RPMI7951 (cell line): Measurements from ENCODE around the gene TRIM14. TPM values are rescaled to one million over a fixed set of nuclear protein-coding genes. Genes with fewer than 3 reads are reported as not detected.
"Not testable (repeated sequence)": the region's sequence is repeated elsewhere in the genome, so short reads cannot be mapped to it uniquely, and the experiment has no call there.

Experiments
- DNase-seq: peaks from one replicate; pipeline ENCODE4 v3.0.0-alpha.2; 2012; ENCODE audit warnings: low read depth
- total RNA-seq: library from RNA; depleted of rRNA; stranded (reverse); fragments of >200 nt; shearing (Covaris generic); gene quantifications from 2 replicates; pipeline ENCODE4 v1.2.3, GENCODE V29; 2014

TRIM14 gene
- total RNA-seq, 1 experiment from 2014 or later = 11.1 TPM

DNA sequence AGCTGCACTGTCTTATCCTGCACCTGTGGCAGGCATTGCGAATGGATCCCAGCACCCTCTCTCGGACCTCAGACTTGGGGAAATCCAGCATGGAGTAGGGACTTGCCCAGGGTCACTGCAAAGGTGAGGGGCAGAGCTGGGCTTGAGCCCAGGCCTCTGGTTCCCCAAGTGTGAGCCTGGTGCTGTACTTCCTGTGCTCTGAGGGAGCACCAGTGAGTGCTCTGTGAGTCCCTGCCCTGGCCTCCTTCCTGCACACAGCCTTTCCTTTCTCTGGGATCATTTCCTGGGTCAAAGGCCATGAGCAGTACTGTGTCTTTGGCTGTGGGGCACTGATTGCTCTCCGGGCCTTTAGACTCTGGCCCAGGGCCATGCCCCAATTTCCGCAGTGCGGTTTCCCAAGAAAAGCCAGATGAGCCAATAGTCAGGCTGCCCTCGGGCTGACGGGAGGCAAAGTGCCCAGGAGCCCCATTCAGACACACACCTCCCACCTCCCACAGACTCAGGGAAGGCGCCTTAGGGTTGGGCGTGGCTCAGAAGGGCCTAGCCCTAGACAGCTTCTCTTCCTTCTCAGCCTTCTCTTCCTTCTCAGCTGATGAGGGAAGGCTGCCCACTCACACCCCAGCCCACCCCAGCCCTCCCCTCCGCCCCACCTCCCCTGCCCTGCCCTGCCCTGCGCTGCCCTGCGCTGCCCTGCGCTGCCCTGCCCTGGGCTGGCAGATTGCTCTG lies 23.3 kb upstream of the TRIM14 start:
- peak; percentile 37 for DNase-seq

DNA sequence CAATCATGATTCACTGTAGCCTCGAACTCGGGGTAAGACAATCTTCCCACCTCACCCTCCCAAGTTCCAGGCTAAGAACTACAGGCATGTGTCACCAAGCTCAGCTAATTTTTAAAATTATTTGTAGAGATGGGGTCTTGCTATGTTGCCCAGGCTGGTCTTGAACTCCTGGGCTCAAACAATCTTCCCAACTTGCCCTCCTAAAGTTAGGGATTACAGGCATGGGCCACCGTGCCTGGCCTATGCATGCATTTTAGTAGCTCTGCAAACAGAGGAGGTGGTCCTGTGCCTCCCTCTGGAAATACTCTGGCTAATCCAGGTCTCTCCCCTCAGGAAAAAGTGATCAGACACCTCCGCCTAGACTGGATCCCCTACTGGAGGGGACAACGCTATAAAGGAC lies 21.5 kb upstream of the TRIM14 start:
- no peak for DNase-seq

DNA sequence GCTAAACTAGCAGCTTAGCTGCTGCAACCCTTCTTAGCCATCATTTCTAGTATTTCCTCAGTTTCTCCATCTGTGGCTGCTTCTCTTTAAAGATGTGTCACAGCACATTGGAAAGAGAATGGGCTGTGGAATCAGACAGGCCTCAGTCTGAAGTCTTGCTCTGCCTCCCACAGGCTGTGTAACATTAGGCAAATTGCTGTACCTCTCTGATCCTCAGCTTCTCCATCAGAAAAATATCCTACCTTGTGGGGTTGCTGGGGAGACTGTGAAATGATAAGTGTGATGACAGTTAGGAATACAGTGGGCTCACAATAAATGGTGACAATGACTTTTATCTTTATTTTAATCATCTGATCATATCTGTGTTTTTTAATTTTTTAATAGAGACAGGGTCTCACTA lies 17.5 kb upstream of the TRIM14 start:
- DNase-seq = no peak

DNA sequence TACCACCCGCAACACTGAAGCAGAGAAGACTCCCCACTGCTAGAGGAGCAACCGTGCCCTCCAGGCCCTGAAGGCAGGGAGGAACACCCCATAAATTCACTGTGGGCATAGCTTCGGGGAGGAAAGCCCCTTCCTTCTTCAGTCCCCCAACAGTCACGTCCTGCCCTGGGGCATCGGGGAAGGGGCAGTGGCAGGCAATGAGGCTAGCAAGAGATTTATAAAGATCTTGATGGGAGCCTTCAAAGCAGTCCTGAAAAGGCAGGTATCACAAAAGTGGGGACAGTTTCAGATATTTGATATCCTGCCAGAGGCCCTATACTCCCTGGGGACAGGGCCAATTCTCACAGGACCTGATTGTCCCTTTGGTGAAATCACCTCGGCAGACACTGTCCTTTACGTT lies 16.9 kb upstream of the TRIM14 start:
- no peak for DNase-seq

DNA sequence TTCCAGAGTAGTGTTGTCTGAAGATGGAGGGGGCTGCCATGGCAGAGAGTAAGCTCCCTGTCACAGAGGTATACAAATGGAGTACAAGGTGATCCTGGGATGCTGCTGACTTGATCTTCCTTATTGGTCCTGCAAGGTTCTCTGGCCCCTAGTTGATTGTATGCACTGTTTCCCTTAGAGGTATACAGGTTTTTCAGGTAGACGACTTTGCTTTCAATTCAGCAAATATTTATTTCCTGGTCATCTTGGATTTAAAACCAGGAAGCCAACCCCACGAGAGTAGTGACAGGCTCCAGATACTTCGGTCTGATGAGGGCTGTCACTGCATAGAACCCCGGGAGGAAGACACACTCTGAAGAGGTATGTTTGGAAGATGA lies 16.5 kb upstream of the TRIM14 start:
- DNase-seq = no peak

DNA sequence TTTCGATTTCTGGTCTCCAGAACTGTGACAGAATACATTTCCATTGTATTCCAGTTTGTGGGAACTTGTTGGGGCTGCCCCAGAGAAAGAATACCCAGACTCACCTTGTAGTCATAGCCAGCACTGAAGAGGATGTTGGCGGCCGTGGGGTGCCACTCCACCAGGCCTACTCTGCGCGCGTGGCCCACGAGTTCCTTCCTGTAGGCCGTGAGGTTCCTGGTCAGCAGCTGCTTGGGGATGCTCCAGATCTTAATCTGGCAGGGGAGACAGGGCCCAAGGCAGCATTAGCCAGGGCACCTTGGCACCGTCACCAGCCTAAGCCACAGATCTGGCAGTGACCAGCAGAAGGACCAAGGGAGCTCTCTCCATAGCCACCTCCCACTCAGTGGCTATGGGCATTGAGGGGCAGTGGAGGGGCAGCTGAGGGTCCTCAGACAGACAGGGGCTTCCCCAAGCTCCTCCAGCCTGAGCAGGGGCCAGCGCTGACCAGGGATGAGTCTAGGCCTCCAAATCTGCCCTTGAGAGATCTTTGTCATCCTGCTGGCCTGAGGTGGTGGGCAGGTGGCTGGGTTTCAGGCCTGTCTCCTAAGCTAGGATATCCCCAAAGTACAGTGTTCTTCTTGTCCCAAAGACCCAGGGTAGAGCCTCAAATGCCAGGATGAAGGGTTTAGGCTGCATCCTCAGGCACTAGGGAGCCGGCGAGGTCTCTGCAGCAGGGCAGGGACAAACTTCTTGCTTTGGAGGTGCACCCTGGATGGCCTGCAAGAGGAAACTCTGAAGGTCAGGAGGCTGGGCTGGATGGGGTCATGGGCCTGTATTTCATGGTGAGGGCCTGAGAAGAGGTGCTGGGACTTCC lies 15.9 kb upstream of the TRIM14 start:
- no peak for DNase-seq

DNA sequence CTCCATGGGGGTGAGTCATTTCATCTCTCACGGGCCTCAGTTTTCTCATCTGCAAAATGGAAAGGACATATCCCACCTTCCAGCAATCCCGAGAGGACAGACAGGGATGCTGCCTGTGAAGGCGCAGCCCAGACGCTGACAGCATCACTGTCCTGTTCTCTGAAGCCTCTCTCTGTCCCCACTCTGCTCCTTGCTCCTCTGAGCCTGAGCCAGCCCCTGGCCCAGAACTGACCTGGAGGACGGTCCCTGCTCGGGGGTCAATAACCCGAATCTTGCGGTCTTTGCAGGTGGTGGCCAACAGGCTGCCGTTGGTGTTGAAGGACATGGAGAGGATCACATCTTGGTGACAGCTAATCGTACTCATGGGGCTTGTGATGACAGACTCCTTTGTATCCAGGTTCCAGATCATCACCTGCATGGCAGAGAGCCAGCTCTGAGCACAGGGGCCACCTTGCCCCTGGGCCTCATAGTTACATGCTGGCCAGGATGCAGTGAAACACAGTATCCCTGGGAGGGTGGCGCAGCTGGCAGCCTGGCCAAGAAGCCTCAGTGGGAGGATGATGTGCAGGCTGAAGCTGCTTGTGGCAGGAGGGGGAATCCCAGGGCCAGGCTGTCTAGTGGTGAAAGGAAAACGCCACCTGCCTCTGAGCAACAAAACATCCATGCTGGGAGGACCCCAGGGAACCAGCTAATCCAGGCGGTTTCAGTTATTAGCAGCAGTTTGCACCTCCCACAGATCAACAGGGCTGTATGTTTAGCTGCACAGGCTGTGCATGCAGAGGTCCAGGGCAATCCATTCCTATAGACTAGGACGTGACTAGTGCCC lies 14.0 kb upstream of the TRIM14 start:
- no peak for DNase-seq

DNA sequence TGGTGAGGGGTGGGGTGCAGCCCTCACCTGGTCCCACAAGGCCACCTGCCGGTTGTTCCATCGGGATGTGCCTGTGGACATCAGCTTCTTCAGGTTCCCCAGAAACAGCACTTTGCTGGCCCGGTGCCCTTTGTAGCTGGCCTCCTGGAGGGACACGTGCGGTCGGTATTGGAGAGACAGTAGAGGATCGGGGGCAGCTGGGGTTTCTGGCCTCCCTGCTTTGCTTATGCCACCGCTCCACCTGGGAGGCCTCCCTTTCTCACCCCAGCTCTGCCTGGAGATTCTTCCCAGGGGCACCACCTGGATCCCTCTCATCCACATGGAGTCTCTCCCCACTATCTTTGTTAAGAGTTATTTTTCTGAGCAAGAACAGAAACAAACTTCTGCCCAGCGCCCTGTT lies 13.1 kb upstream of the TRIM14 start:
- no peak for DNase-seq

DNA sequence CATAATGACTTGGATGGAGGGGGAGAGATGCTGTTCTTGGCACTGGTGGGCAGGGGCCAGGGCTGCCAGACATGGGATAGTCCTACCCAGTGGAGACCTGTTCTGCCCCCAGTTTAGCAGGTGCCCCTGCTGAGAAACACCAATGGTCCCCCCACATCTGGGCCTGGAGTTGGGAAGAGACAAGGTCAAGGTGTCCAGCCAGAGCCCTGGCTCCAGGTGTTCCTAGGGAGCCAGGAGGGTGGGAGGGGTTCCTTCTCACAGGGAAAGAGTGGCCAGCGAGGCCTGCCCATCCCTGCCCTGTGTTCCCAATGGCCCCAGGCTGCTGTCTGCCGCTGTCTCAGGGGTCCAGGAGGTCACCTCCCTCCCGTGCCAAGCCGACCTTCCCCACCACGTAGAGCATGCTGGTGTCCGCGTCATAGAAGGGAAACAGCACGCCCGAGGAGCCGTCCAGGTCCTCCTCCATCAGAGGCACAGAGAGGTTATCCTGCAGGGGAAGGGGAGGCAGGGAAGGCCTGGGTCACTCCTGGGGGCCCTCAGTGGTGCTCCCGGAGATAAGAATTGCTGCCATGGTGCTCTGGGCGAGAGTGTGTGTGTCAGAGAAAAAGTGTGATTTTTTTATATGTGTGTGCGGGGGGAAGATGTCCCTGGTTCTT lies 11.7 kb upstream of the TRIM14 start:
- no peak for DNase-seq

DNA sequence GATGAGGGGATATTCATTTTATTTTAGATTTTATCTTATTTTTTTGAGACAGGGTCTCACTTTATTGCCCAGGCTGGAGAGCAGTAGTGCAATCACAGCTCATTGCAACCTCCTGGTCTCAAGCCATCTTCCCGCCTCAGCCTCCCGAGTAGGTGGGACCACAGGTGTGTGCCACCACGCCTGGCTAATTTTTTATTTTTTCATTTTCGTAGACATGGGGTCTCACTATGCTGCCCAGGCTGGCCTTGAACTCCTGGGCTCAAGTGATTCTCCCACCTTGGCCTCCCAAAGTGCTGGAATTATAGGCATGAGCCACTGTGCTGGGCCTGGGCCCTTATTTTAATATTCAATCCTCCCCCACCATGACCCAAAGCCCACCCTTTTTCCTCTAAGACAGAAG lies 11.0 kb upstream of the TRIM14 start:
- DNase-seq = not testable (repeated sequence)

DNA sequence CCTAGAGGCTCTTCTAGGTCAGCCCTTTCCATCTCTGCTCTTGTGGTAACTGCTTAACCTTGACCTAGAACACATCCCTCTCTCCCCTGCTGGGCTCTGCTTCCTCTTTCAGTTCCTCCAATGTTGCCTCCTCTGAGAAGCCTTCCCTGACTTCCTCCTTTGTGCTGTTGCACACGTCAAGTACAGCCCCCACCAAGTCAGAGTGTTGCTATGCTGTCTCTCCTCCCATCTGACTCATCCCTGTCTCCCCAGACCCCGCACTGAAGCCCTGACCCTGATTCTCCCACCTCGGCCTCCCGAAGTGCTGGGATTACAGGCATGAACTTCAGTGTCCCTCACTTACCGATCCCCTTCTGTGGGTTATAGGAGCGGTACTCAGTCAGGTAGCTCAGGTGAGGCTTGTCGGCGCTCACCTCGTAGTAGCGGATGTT lies 10.4 kb upstream of the TRIM14 start:
- no peak for DNase-seq

DNA sequence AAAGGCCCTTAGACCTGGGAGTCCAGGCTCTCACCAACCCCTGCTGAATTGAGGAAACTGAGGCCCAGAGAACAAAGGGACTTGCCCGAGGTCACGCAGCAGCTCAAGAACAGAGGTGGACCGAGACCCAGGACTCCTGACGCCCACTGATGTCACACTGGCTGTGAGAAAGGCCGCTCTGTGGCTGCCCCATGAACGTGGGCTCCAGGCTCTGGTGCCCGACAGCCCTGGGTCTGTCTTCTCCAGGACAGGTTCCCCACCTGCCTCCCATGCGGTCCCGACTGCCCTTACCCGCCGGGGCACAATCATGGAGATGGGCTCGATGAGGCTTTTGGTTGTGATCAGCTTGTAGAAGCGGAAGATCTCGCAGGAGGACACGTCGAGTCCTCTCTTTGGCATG lies 9.3 kb upstream of the TRIM14 start:
- no peak for DNase-seq

DNA sequence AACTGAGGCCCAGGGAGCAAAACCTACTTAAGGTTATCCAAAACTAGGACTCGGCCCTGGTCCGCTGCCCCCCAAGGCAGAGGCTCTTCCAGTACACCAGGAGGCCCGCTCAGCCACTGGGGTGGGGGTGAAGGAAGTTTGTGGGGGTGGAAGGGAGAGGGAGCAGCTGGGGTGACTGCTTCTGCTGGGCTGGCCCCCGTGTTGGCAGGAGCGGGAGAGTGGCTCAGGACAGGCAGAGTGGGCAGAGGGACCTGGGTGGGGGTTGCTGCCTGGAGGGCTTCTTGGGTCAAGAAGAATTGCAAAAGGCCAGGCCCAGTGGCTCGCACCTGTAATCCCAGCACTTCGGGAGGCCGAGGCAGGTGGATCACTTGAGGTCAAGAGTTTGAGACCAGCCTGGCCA lies 8.2 kb upstream of the TRIM14 start:
- DNase-seq = no peak

DNA sequence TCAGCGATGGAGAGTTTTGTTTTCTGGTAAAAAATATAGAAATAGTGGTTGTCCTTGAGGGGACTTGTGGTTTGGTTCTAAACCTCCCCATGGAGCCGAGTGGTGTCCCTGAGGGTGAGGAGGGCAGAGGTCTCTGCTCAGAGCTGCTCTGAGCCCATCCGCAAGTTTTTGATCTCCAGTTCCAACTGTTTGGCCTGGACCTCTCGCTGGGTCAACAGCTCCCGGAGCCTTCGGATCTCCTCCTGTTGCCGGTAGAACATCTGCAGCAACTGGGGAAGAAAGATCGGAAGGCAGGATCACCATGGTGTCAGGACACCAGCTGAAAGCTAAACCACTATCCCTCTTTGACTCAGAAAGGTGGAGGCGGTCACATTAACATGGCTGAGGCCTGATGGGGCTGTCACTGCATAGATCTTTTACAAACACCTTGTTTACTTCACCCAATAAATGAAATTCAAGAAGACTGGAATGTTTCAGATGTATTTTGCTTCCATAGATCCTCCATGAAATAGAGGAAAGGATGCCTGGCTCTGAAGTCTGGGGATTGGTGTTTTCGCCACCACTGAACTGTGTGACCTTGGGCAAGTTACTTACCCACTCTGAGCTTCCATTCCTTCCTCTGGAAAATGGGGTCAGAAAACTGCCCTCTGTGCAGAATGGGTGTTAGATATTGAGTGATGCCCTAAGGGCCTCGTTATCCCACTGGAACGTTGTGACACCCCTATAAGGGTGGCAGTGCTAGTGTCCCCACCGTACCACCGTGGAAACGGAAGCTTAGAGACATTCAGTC lies 5.8 kb upstream of the TRIM14 start:
- DNase-seq = no peak

DNA sequence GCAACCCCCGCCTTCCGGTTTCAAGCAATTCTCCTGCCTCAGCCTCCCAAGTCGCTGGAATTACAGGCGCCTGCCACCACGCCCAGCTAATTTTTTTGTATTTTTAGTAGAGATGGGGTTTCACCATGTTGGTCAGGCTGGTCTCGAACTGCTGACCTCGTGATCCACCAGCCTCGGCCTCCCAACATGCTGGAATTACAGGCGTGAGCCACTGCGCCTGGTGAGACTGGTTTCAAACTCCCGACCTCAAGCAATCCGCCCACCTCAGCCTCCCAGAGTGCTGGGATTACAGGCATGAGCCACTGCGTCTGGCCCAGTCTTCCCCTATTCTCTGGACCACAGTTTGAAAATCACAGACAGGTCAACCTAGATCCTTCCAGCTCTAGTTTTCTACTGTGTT lies 5.1 kb upstream of the TRIM14 start:
- DNase-seq = not testable (repeated sequence)

DNA sequence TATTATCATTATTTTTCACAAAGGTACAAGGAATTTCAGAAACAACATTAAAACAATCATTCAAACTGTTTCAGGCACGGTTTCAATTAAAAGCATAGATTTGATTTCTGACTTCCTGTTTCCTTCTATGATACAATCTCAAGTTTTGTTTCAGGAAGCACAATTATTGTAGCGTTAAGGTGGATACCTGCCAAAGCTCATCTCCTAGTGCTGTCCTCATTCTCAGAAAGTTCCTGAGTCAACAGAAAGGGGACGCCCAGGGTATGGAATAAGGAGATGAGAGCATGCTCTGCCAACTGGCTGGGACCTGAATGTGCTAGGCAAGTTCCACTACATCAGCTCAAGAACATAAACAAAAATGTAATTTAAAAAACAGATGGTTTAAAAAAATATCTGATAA lies 2.0 kb upstream of the TRIM14 start:
- DNase-seq = peak; percentile 8

DNA sequence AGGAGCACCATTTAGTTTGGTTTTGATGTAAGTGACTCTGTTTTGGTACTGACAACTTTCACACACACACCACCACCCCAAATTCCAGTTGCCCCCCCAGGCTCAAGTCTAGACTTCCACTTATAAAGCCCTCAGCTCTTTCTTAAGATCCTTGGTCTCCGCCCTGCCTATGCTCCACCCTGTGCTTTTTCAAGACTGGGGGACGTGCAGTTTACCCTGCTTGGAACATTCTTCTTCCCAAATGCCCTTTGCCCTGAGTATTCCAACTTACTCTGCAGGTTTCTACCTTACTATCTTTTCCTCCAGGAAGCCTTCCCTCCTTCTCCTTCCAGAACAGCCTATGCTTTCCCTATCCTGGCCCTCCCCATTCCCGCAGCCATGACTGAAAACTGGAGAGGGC lies 1.5 kb upstream of the TRIM14 start:
- no peak for DNase-seq

DNA sequence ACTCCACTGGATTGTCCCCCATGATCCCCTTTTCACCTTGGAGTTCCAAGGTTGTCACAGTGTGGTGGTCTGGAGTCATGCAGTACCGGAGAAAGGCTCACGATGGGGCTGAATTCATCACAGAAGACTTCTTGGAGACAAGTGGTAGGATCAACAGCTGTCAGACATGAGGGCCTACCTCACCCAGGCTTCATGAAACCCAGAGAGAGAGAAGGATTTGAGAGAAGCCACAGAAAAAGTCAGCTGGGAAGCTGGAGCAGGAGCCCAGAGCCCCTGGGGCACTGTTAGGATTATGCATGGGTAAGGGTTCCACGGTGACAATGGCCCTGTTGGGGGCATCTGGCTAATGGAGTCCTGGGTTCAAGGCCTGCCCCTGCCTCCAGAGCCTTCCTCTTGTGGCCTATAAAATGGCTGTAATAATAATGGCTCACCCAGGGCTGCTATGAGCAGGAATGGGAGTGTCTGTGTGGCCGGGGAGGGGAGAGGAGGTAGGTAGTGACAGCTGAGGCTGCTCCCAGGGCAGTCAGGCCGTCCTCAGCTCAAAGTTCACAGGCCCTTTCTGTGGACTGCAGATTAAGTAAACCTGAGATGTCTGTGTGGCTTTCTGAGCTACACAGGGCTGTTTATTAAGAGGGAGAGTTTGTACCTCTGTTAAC lies 910 bp downstream of the TRIM14 start:
- peak; percentile 57 for DNase-seq

DNA sequence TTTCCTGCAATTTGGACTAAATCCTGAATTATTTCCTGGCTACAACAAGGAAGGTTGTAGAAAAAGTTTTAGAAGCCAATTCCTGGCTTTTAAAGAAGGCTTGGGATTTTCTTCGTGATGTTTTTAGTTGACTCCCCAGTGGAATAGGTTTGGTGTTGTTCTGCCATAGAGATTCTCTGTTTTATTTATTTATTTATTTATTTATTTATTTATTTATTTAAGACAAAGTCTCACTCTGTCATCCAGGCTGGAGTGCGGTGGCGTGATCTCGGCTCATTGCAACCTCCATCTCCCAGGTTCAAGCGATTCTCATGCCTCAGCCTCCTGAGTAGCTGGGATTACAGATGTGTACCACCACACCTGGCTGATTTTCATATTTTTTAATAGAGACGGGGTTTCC lies 1.9 kb downstream of the TRIM14 start:
- not testable (repeated sequence) for DNase-seq

DNA sequence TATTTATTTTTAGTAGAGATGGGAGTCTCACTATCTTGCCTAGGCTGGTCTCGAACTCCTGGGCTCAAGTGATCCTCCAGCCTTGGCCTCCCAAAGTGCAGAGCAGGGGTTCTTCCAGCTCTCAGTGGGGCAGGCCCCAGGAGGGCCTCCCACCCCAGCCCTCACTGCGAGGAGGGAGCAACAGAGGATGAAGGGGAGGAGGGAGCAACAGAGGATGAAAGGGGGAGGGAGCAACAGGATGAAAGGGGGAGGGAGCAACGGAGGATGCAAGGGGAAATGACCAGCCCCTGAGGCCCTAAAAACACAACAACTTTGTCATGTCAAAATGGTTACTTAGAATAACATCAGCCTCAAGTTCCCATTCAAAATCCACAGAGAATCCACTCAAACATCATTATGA lies 10.0 kb downstream of the TRIM14 start:
- no peak for DNase-seq
